GM19099 (cell line): Measurements from ENCODE around the gene ARFIP1.

Source experiments
- POLR2A ChIP-seq: IDR thresholded peaks from 3 replicates; pipeline ENCODE4 v1.6.1; 2011; ENCODE audit warnings: low read depth; ENCODE audit not compliant: insufficient read length; ENCODE audit errors: extremely low read depth

The ARFIP1 gene

DNA sequence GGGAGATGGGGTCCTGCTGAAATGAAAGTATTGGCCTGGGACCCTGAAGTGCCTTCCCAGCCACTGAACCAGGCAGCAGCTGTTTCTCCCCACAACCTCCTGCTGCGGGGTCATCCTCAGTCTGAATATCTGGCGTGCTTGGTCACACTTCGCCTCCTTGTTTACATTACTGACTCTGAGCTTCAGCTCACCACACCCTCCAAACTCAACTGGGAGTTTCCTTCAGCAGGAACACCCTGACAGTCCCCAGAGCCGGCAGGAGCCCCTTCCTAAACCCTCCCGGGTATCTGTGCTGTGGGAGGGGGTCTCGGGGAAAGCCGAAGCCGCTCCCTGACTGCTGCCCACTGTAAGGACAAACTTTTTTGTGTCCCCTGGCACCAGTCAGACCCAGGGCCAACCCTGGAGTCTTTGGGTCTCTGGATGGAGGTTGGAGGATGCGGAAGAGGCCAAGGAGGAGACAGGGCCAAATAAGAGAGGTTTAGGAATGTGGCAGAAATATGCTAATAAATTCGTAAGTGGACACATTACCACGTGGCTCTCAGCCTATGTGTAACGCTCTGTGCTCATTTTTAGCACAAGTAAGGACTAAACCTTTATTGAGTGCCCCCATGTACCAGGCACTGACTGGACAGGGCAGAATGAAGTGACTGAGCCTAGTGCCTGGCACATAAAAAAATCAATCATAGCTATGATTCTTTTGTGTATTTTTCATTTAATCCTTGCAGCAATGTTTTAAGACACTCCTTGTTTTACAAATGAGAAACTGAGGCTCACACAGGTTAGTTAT, 177.1 kb downstream of the ARFIP1 start:
- TF ChIP-seq POLR2A, result no peak

DNA sequence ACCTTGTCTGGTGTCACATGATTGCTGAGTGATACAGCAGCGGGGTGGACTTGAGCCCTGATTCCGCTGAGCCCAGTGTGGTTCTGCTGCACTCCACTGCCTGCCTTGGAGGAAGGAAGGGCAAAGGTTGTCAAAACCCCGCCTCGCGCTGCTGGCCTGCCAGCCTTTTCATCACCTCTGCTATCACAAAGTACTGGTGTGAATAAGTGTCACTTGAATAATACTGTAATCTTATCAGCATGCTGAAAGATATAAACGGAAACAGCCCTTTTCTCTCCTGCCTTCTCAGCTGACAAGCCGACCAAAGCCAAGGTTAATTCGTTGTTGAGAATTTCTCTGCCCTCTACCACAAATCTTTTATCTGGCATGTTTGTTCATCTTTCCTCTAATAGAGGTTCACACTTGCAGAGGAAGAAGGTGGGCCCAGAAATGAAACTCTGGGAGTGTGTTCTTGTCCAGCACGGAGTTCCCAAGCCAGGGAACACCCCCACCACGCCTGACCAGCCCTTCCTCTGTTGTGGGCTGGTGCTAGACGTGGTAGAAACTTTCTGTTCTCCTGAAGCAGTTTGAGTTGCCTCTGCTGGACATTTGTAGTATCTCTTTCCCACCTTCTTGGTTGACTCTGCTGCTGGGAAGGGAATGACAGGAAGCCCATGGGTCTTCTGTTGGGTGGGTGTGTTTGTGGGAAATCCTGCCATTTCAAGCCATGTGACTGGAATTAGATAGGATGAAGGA, 177.8 kb downstream of the ARFIP1 start:
- TF ChIP-seq POLR2A, result no peak

DNA sequence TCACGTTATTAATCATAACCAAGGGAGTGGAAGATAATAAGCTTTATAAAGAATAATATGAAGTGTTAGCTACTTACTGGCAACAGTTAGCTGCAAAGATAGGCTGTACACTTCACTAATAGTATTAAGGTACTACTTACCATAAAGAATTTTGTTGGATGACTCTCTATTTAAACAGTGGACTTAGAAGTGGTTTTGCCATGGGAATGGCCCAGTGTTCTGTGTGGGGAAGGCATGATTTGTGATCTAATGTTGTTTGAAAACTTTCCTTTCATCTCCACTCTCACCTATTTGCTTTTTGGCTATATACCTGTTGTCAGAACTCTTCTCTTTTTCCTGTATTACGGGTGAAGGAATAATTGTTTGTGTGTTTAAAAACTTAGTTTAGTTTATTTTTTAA, 179.3 kb downstream of the ARFIP1 start:
- TF ChIP-seq POLR2A, result no peak

GRCh38 chr4:152960082-152960481, 180.3 kb downstream of the ARFIP1 start:
- TF ChIP-seq POLR2A, result no peak

- TF ChIP-seq POLR2A, result no peak
These were observed 181.4 kb downstream of the ARFIP1 start for GRCh38 chr4:152961014-152961772.

DNA sequence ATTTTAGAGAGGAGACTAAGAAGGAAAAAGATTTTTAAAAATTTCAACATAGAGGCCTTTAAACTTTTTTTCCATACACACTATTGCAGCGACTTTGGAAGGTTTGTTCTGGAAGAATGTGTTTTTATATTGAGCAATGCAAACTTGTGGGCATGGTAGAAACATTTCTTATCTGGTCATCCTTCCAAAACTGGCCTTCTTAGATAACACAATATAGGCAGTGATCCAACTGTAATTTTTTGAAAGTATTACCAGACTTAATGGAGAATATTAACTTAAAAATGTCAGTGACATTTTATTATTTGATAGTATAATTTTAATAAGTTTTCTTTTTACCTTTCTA, 182.0 kb downstream of the ARFIP1 start:
- TF ChIP-seq POLR2A, result no peak
